GM10847 (cell line): ENCODE measurements around the gene TMEM62.

Experiments
- POLR2A ChIP-seq: IDR thresholded peaks from 2 replicates; pipeline ENCODE4 v1.6.1; 2011; ENCODE audit not compliant: insufficient read length; ENCODE audit errors: extremely low read depth

The TMEM62 gene

DNA sequence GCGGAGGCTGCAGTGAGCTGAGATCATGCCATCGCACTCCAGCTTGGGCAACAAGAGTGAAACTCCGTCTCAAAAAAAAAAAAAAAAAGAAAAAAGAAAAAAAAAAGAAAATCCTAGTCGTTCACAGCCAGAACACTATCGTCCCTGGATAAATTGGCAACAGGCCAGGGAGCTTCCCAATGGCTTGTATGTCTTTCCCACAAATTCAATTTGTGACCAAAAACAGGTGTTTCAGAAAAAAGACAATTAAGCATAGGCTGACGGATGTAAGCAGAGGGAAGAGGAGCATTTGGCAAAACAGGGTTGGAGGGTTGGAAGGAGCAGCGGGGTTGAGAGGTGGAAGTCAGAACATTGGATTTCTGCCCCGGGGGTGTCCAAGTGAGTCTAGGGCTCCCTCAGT lies 78.9 kb downstream of the TMEM62 start:
- TF ChIP-seq POLR2A, result no peak

DNA sequence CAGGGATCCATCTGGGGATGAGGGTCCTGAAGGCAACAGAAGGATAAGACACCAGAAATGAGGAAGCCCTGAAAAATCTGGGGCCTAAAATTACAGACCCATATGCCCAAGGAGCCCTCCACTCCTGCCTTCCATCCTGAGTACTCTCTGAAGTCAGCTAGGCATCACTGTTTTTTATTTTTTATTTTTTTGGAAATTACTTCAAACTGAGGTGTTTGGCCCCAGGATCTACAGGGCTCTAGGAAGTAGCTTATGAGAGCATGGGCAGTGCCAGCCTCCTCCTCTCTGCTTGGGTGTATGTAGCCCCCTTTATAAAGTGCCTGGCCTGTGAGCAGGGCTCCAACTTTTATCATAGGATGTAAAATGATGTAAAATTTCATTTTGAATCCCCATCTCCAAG lies 79.6 kb downstream of the TMEM62 start:
- no peak for TF ChIP-seq POLR2A

DNA sequence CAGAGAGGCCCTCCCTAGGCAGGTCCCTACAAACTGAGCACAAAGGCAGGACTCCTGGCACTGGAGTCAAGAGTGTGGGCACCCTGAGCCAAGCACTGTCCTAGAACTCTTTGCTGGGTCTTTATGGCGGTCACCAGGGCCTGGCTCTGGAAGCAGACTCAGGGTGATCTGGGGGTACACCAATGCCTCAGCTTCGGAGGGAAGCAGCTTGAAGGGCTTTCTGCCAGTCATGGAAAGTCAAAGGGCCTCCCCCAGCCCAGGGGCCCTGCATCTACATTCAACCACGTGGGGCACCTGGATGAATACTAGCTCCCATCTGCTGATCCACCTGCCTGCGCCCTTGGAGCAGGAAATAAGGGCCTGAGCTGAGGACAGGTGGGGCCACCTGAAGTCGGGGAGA lies 80.1 kb downstream of the TMEM62 start:
- TF ChIP-seq POLR2A, result no peak

DNA sequence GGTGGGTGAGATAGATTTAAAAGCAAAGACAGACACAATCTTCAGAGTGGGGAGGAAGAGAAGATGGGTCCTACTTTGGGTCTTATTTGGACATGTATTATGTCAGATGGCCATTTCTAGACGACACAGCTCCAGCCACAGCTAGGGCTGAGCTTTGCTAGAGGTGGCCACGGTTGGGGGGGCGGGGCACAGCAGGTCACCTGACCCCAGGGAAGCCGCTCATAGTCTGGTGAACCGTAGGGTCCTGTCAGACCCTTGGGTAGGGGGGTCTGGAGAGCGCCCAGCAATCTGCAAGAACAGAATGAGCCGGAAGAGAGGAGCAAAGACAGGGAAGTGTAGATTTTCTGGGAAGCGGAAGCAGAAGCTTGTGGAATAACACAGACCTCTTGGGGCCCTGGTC lies 80.8 kb downstream of the TMEM62 start:
- TF ChIP-seq POLR2A, result no peak

DNA sequence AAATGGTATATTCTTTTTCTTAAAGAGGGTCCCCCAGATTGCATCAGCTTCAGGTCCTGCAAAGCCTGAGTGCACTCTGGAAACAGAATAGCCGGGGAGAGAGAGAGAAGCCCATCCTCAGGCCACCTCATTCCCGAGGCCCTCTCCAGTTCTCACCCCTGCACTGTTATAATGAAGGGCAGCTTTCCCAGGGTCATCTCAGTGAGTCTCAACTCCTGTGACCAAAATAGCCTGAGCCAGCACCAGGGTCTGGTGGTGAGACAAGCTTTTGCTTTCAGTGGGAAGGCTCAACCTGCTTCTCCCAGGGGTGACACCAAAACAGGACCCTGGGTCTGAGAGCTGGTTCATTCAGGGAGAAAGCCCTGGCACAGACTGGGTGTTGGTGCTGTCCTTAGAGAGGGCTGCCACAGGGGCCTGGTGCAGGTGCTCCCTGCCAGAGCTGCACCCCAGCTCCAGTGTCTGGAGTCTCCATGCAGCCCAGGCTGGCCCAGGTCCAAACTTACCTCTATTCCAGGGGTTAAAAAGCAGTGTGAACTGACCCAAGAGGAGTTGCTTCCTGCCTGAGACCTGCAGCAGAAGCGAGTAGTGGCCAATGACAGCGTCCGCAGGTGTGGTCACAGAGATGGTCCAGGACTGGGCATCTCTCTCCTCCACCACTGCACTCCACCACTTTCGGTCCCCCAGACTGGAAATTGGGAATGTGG lies 81.4 kb downstream of the TMEM62 start:
- no peak for TF ChIP-seq POLR2A

DNA sequence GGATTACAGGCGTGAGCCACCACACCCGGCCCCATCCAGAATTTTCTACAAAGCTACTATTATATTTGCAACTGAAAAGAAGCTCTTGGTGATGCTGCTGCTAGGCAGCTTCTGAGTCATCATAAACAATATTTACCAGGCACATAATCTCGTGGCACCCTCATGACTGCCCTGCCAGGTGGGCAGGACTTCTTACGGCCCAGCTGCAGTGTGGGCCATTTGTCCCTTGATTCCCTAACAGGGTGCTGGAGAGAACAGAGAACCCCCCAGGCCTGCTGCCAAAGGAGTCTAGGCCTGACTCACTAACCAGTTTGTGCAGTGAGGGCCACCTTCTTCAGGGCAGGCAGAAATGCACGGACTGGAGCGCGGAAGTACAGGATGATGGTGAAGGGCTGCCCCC lies 82.6 kb downstream of the TMEM62 start:
- TF ChIP-seq POLR2A, result no peak

DNA sequence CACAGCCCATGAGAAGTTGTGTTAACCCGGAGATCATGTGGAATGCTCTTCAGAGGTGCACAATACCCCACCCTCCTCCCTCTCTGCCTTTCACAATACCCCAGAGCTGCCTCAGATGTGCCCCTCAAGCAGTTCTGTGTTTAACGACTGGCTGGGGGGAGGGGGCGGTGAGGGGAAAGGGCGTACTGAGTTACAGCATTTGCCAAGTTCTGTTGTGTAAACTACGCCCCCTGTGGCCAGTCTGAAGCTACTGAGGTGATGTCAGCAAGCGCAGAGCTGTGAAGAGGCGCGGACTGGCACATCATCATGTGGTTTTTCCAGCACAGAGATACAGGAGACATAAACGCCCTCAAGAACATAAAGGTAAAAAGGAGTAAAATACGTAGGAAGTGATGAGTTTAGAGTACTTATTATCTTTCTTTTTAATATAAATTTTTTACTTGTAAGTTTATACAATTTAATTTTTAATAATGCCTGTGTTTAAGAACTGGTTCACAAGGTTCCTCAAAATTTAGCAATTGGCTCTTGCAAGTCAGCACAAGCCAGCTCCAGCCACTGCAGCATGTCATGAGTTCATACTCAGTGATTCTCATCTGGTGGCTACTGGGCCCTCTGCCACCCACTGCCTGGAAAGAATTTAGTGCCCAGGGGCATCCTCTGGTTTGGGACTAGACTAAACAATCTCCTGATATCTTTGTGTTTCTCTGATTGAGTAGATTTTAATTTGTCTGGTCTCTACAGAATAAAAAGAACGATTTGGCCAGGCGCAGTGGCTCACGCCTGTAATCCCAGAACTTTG lies 85.7 kb downstream of the TMEM62 start:
- no peak for TF ChIP-seq POLR2A

DNA sequence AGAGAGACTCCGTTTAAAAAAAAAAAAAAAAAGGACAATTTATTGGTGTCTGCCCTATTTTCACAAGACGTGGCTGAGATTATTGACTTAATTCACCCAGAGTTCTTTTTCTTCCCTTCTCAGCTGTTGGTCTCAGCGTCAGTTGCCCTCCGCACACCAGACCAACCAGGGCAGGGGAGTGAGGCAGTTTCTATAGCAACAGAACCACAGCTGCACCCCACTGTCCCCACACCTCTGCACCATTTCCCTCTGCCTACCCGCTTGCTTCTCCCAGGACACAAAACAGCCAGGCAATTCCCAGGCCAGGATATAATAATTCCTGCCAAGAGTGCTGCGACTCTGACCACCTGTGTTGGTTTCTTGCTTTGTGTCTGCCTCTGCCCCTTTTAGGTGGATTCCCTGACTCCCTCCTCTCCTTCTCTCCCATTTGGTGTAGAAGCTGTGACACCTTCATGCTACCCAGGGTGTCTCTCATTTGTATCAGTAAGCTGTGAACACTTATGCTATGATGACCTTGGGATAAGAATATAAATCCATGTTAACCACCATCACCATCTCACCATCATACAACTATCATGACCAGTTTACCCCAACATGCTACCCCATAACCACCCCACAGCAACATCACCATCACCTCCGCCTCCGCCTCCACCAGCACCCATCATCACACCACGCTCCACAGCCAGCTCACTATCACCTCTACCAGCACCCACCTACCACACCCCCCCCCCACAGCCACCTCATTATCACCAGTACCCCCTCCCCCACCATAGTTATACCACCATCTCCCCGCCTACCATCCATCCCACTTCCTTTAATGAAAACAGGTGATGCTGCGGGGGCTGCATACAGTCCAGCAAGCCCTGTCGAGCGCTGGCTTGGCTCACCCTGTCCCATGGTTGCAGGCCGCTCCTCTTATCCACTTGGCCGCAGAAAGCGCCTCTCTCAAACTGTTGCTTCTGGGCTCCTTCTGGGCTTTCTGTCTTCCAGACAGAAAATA lies 86.8 kb downstream of the TMEM62 start:
- no peak for TF ChIP-seq POLR2A

DNA sequence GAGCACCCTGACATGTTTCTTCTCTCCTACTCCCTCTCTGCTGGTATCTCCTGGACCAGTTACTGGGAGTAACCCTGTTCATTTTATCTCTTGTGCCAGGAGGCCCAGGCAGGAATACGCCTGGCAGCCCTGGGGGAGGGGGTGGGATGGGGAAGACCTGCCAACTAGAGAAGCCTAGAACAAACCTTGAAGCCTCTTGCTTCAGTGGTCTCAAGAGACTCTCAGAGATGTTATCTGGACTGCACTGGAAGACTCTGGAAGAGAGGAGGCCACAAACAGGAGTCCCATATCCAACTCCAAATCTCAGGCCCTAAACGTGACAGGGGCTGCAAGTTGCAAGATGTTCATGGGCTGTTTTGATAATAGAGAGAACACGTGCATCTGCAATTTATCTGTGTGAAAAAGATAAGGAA lies 87.6 kb downstream of the TMEM62 start, which contains the start of gene EPB42:
Gene EPB42 (minus strand): TSS at position 28 of the 413 bp plus-strand sequence. CDS start 193 bp downstream, outside the sequence.
- TF ChIP-seq POLR2A, result no peak

DNA sequence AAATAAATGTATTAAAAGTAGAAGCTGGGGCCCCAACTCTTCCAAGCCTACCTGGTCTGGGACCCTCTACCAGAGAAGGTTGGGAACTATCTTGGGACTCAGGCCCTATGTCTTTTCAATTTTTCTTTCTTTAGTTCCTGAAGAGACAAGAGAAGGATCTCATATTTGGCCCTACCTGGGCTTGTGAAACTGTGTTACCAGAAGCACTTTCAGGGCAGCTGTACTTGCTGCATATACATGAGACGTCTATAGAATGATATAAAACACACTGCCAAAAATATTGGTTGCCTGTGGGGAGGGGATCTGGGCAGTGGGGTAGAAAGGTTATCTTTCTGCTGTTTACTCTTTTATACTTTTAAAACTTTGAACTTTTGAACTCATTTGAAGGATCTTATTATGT lies 88.0 kb downstream of the TMEM62 start:
- no peak for TF ChIP-seq POLR2A

DNA sequence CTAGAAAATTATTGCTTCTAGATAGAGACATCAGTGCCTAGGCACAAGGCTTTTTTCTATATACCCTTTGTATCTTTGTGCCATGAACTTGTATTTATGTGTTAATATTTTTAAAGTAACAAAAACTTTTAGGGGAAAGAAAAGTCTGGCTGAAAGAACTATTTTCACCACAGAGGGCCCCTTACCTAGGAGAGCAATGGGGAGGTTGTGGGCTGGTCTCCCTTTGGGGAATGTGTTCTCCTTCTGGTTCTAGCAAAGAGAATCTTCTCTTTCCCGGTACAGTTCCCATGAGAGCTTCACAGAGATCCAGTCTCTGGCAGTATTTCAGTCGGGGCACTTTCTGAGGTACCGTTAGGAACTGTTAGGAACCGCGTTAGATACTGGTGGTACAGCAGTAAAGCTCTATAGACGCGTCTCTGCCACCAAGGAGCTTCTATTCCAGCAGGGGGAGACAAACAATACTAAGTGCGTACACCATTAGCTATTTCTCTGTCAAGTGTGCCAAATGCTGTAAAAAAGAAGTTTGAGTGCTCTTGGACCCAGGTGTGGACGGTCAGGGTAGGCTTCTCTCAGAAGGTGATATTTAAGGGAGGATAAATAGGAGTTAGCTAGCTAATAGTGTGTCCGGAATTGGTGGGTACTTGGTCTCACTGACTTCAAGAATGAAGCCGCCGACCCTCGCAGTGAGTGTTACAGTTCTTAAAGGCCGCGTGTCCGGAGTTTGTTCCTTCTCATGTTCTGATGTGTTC lies 92.0 kb downstream of the TMEM62 start:
- no peak for TF ChIP-seq POLR2A

DNA sequence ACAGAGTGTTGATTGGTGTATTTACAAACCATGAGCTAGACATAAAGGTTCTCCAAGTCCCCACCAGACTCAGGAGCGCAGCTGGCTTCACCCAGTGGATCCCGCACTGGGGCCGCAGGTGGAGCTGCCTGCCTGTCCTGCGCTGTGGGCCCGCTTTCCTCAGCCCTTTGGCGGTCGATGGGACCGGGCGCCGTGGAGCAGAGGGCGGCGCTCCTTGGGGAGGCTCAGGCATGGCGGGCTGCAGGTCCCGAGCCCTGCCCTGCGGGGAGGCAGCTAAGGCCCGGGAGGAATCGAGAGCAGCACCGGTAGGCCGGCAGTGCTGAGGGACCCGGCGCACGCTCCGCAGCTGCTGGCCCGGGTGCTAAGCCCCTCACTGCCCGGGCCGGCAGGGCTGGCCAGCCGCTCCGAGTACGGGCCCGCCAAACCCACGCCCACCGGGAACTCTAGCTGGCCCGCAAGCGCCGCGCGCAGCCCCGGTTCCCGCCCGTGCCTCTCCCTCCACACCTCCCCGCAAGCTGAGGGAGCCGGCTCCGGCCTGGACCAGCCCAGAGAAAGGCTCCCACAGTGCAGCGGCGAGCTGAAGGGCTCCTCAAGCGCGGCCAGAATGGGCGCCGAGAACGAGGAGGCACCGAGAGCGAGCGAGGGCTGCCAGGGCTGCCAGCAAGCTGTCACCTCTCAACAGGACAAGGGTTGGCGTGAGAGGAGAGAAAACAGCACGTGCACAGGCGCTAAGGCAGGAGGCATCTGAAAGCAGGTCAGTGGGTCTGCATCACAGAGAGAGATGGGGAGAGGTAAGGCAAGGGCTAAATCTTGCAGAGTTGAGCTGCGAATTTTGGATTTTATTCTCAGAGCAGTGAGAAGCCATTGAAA lies 93.3 kb downstream of the TMEM62 start:
- no peak for TF ChIP-seq POLR2A

DNA sequence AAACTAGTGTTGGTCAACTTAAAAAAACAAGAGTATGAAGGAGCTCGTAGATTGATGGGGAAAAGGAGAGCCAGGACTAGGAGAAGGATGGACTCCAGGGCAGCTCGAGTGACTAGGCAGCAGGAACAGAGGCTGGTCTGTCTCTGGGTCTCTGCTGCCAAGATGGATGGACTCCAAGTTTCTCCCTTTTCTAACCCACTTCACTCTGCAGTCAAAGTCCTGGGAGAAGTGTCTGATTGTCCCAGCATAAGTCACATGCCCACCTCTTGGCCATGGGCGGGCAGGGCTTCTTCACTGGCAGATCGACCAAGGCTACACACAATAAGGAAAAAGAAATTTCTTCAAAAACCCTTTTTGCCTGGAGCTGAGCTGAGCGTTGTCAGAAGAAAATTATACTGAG lies 96.6 kb downstream of the TMEM62 start:
- TF ChIP-seq POLR2A, result no peak
